HL-60/S4 treated with phorbol 12-myristate 13-acetate at 8.2 ng/mL for 4 days and 3 days (cell line): ENCODE data around the gene POLL.
"Not testable (repeated sequence)": the region's sequence is repeated elsewhere in the genome, so short reads cannot be mapped to it uniquely, and the experiment has no call there.

Source experiments
- in situ Hi-C: fragments of 300-500 bp; cut with MboI; formaldehyde crosslinking; loops from 2 replicates; pipeline ENCODE4 v1.15.0; 2022; ENCODE audit warnings: low sequenced_read_pairs

POLL gene

GRCh38 chr10:101611096-101611905, 23.2 kb upstream of the POLL start:
- in situ Hi-C loops: no loop called here

- in situ Hi-C loops: loop anchor here (10.0 kb wide), 1 partner anchor 175 kb away; the partner anchor contains the start of gene NPM3
These were observed 21.4 kb upstream of the POLL start for GRCh38 chr10:101609481-101609880.

GRCh38 chr10:101607124-101607523, 19.1 kb upstream of the POLL start:
- in situ Hi-C loops: loop anchor here (10.0 kb wide), 1 partner anchor 178 kb away; the partner anchor contains the start of gene NPM3

- in situ Hi-C loops: loop anchor here (10.0 kb wide), 1 partner anchor 182 kb away; the partner anchor contains the start of gene NPM3
These were observed 14.8 kb upstream of the POLL start for GRCh38 chr10:101602761-101603398.

GRCh38 chr10:101601541-101601940, 13.5 kb upstream of the POLL start:
- in situ Hi-C loops: loop anchor here (10.0 kb wide), 1 partner anchor 183 kb away; the partner anchor contains the start of gene NPM3

GRCh38 chr10:101597091-101597900, 9.2 kb upstream of the POLL start:
- in situ Hi-C loops: no loop called here

- in situ Hi-C loops: no loop called here
These were observed 7.8 kb upstream of the POLL start for GRCh38 chr10:101595591-101596433.

- in situ Hi-C loops: not testable (repeated sequence)
These were observed 5.3 kb upstream of the POLL start for GRCh38 chr10:101593331-101593730.

- in situ Hi-C loops: no loop called here
These were observed 822 bp upstream of the POLL start for GRCh38 chr10:101588879-101589278.

- in situ Hi-C loops: no loop called here
These were observed 2.2 kb downstream of the POLL start for GRCh38 chr10:101585841-101586240.

- in situ Hi-C loops: no loop called here
These were observed 7.3 kb downstream of the POLL start for GRCh38 chr10:101580486-101581399.

GRCh38 chr10:101579516-101579870, 8.6 kb downstream of the POLL start:
- in situ Hi-C loops: no loop called here

GRCh38 chr10:101578803-101579515, 9.1 kb downstream of the POLL start:
- in situ Hi-C loops: no loop called here

GRCh38 chr10:101578192-101578591, 9.9 kb downstream of the POLL start:
- in situ Hi-C loops: no loop called here

- in situ Hi-C loops: no loop called here
These were observed 10.8 kb downstream of the POLL start for GRCh38 chr10:101577121-101577871.

- in situ Hi-C loops: no loop called here
These were observed 11.7 kb downstream of the POLL start for GRCh38 chr10:101576211-101576863.

- in situ Hi-C loops: no loop called here
These were observed 12.4 kb downstream of the POLL start for GRCh38 chr10:101575580-101576210.
